GM23338 (cell line): Measurements from ENCODE around the gene CD6. TPM values are rescaled to one million over a fixed set of nuclear protein-coding genes. Genes with fewer than 3 reads are reported as not detected.

Source experiments
- ATAC-seq: fragments of 200-7000 bp; cut with Tn5 transposase; 3 replicates; pipeline ENCODE4 v1.9.1; 2020
- DNase-seq: peaks from one replicate; pipeline ENCODE4 v3.0.0-alpha.2; 2015; ENCODE audit warnings: low spot score
- H2AFZ ChIP-seq: fragments of 200-600 bp; sonication (generic); 2 replicates; pipeline ENCODE4 v1.8.0; 2016; ENCODE audit warnings: antibody characterized with exemption, mild to moderate bottlenecking, moderate library complexity
- H3F3A ChIP-seq: fragments of 200-600 bp; sonication (generic); replicated peaks from 2 replicates; pipeline ENCODE4 v1.8.0; 2017; ENCODE audit warnings: antibody characterized with exemption, mixed run types, low read depth
- H3K27ac ChIP-seq: fragments of 200-600 bp; sonication (generic); 2 replicates; pipeline ENCODE4 v1.6.1; 2016; ENCODE audit warnings: low read depth
- H3K27me3 ChIP-seq: fragments of 200-600 bp; sonication (generic); 2 replicates; pipeline ENCODE4 v1.8.0; 2016; ENCODE audit warnings: mild to moderate bottlenecking, mixed run types, moderate library complexity; ENCODE audit not compliant: insufficient read depth
- H3K36me3 ChIP-seq: fragments of 200-600 bp; sonication (generic); 2 replicates; pipeline ENCODE4 v1.8.0; 2016; ENCODE audit warnings: mild to moderate bottlenecking; ENCODE audit not compliant: insufficient read depth
- H3K4me1 ChIP-seq: fragments of 200-600 bp; sonication (generic); 2 replicates; pipeline ENCODE4 v1.8.0; 2016; ENCODE audit warnings: mild to moderate bottlenecking, moderate library complexity; ENCODE audit not compliant: insufficient read depth
- H3K4me2 ChIP-seq: fragments of 200-600 bp; sonication (generic); 2 replicates; pipeline ENCODE4 v1.7.1; 2017; ENCODE audit warnings: mixed run types
- H3K4me3 ChIP-seq: fragments of 200-600 bp; sonication (generic); 2 replicates; pipeline ENCODE4 v1.6.1; 2016; ENCODE audit warnings: mixed run types
- H3K79me2 ChIP-seq: fragments of 200-600 bp; sonication (generic); replicated peaks from 2 replicates; pipeline ENCODE4 v1.8.0; 2017; ENCODE audit warnings: mild to moderate bottlenecking; ENCODE audit not compliant: insufficient read depth
- H3K9me2 ChIP-seq: fragments of 200-600 bp; sonication (generic); 2 replicates; pipeline ENCODE4 v1.8.0; 2017; ENCODE audit not compliant: insufficient read depth
- H4K20me1 ChIP-seq: fragments of 200-600 bp; sonication (generic); replicated peaks from 2 replicates; pipeline ENCODE4 v1.8.0; 2017; ENCODE audit warnings: mild to moderate bottlenecking; ENCODE audit not compliant: insufficient read depth
- H3K27ac Mint-ChIP-seq: 2 replicates; pipeline ENCODE4 v1.8.0; 2020; ENCODE audit warnings: inconsistent platforms, mild to moderate bottlenecking, moderate library complexity, mixed read lengths
- H3K27me3 Mint-ChIP-seq: 3 replicates; pipeline ENCODE4 v1.8.0; 2022; ENCODE audit warnings: low read depth, mild to moderate bottlenecking, moderate library complexity, mixed read lengths, inconsistent platforms; ENCODE audit not compliant: insufficient read depth, poor library complexity
- H3K36me3 Mint-ChIP-seq: 3 replicates; pipeline ENCODE4 v1.8.0; 2021; ENCODE audit warnings: low read depth, mild to moderate bottlenecking, inconsistent platforms, moderate library complexity, mixed read lengths
- H3K4me1 Mint-ChIP-seq: 3 replicates; pipeline ENCODE4 v1.8.0; 2020; ENCODE audit warnings: mild to moderate bottlenecking, inconsistent platforms, mixed read lengths
- H3K4me3 Mint-ChIP-seq: 3 replicates; pipeline ENCODE4 v1.8.0; 2021; ENCODE audit warnings: moderate library complexity, mild to moderate bottlenecking, inconsistent platforms, mixed read lengths
- H3K9me3 Mint-ChIP-seq: 3 replicates; pipeline ENCODE4 v1.8.0; 2020; ENCODE audit warnings: moderate library complexity, mild to moderate bottlenecking, inconsistent platforms, mixed read lengths
- CREB1 ChIP-seq: fragments of 250-450 bp; sonication (Bioruptor Pico); IDR thresholded peaks from 2 replicates; pipeline ENCODE4 v1.5.0; 2020; ENCODE audit warnings: low read depth, mild to moderate bottlenecking, moderate library complexity
- CTCF ChIP-seq, 2 experiments: fragments of 200-600 bp in 1 of 2; sonication (generic) in 1 of 2; conservative IDR thresholded peaks; 2 replicates each; pipeline versions ENCODE4 v1.5.1 to v1.6.1; 2016 to 2017; ENCODE audit warnings: antibody characterized with exemption in 2 of 2, low read depth in 2 of 2, mild to moderate bottlenecking in 2 of 2, moderate library complexity in 1 of 2
- ETS1 ChIP-seq: IDR thresholded peaks from 2 replicates; pipeline ENCODE4 v1.6.1; 2016; ENCODE audit warnings: antibody characterized with exemption
- EZH2 ChIP-seq: fragments of 200-600 bp; sonication (generic); IDR thresholded peaks from one replicate; pipeline ENCODE4 v1.8.0; 2017; ENCODE audit warnings: antibody characterized with exemption, mild to moderate bottlenecking, low read depth; ENCODE audit not compliant: unreplicated experiment
- NANOG ChIP-seq: IDR thresholded peaks from 2 replicates; pipeline ENCODE4 v1.6.1; 2016; ENCODE audit warnings: antibody characterized with exemption, borderline replicate concordance
- POLR2AphosphoS5 ChIP-seq: IDR thresholded peaks from 2 replicates; pipeline ENCODE4 v1.6.1; 2016; ENCODE audit warnings: antibody characterized with exemption, low read depth
- ZNF114 ChIP-seq: fragments of 250-450 bp; sonication (Bioruptor Pico); IDR thresholded peaks from 2 replicates; pipeline ENCODE4 v1.5.0; 2020; ENCODE audit warnings: mild to moderate bottlenecking, moderate library complexity
- ZNF331 ChIP-seq: fragments of 250-450 bp; sonication (Bioruptor Pico); IDR thresholded peaks from 2 replicates; pipeline ENCODE4 v1.5.0; 2020; ENCODE audit warnings: low read depth, mild to moderate bottlenecking, moderate library complexity
- ZNF462 ChIP-seq: fragments of 250-450 bp; sonication (Bioruptor Pico); IDR thresholded peaks from 2 replicates; pipeline ENCODE4 v1.5.0; 2020; ENCODE audit warnings: mild to moderate bottlenecking, moderate library complexity
- polyA plus RNA-seq: library from polyadenylated mRNA; unstranded; fragments of >200 nt; fragmentation: Nextera tagmentation; extraction: Ambion mirVana; gene quantifications from 2 replicates; pipeline ENCODE4 v1.2.1, GENCODE V29; 2016
- total RNA-seq: library from RNA; depleted of rRNA; stranded (reverse); fragments of >200 nt; shearing (Covaris generic); gene quantifications from 2 replicates; pipeline ENCODE4 v1.2.3, GENCODE V29; 2014

CD6 gene
- total and polyA plus RNA-seq, 2 experiments from 2014 or later = 0.49 TPM; not detected in 1

- no peak for TF ChIP-seq ZNF462 (CRISPR knock-in tag)
- no peak for TF ChIP-seq CREB1 (CRISPR knock-in tag)
- TF ChIP-seq POLR2AphosphoS5 = no peak
- TF ChIP-seq ZNF331 = no peak
Observed at GRCh38 chr11:60970890-60971289, 590 bp upstream of the CD6 start (continued).

GRCh38 chr11:60972182-60973030 is 926 bp downstream of the CD6 start:
- no peak for DNase-seq
- Histone ChIP-seq H3K4me2 (no peak overlapping the region), H3K4me1 (no peaks in the 10 kb centered on the region), H3K4me3 (no peak overlapping the region), H3K27ac (no peak overlapping the region), H3K79me2 (no peaks in the 10 kb centered on the region), H3K36me3 (no peaks in the 10 kb centered on the region), H2AFZ (no peak overlapping the region), H3F3A (no peaks in the 10 kb centered on the region), H3K9me2 (peaks cover 5% of the 10 kb centered on the region; the same call in 1 of the 2 replicates), H4K20me1 (no peaks in the 10 kb centered on the region), H3K27me3 (no peaks in the 10 kb centered on the region)
- no peaks in the 10 kb centered on the region for H3K4me1 Mint-ChIP-seq
- H3K27me3 Mint-ChIP-seq = no peaks in the 10 kb centered on the region
- no peak for ATAC-seq
- H3K9me3 Mint-ChIP-seq = peaks cover 18% of the 10 kb centered on the region
- no peak overlapping the region for H3K4me3 Mint-ChIP-seq
- no peak overlapping the region for H3K27ac Mint-ChIP-seq
- peaks cover 4% of the 10 kb centered on the region; the same call in 1 of the 3 replicates for H3K36me3 Mint-ChIP-seq
- TF ChIP-seq CTCF (conservative IDR thresholded peaks at IDR 0.05; ENCODE audit: low read depth in 2 of 2) = no peak
- no peak for TF ChIP-seq CREB1 (CRISPR knock-in tag)
- TF ChIP-seq ZNF114 (CRISPR knock-in tag) = no peak
- TF ChIP-seq ETS1 = no peak
- TF ChIP-seq NANOG = no peak
- no peak for TF ChIP-seq EZH2
- TF ChIP-seq POLR2AphosphoS5 = no peak
- no peak for TF ChIP-seq ZNF331
